Thymus (tissue), 11 donors: ENCODE data around the gene MAJIN. TPM values are rescaled to one million over a fixed set of nuclear protein-coding genes. Genes with fewer than 3 reads are reported as not detected.

Experiments
- DNase-seq, 9 donors: peaks; one replicate each; pipeline ENCODE4 v3.0.0-alpha.2; 2013; ENCODE audit warnings: low spot score in 9 of 9, low read depth in 6 of 9, missing footprints in 1 of 9
- H3K27ac ChIP-seq, 2 donors: one replicate each; pipeline ENCODE4 v1.5.1; 2013; ENCODE audit warnings: control low read depth in 1 of 2, low read depth in 1 of 2, low read length in 1 of 2, mild to moderate bottlenecking in 1 of 2, moderate library complexity in 1 of 2
- H3K27me3 ChIP-seq, 2 donors: one replicate each; pipeline ENCODE4 v1.5.1; 2013; ENCODE audit warnings: low read length in 1 of 2; ENCODE audit not compliant: control insufficient read depth in 2 of 2, insufficient read depth in 1 of 2
- H3K36me3 ChIP-seq, 2 donors: one replicate each; pipeline ENCODE4 v1.5.1; 2013; ENCODE audit warnings: low read length in 1 of 2, mild to moderate bottlenecking in 1 of 2, moderate library complexity in 1 of 2; ENCODE audit not compliant: control insufficient read depth in 2 of 2, insufficient read depth in 2 of 2
- H3K4me1 ChIP-seq, 2 donors: one replicate each; pipeline ENCODE4 v1.5.1; 2013; ENCODE audit warnings: low read length in 2 of 2; ENCODE audit not compliant: control insufficient read depth in 2 of 2, insufficient read depth in 2 of 2
- H3K4me3 ChIP-seq, 2 donors: one replicate each; pipeline ENCODE4 v1.5.1; 2013; ENCODE audit warnings: low read length in 2 of 2, control low read depth in 1 of 2, mild to moderate bottlenecking in 1 of 2
- H3K9me3 ChIP-seq, 2 donors: one replicate each; pipeline ENCODE4 v1.5.1; 2013; ENCODE audit warnings: low read length in 1 of 2, mild to moderate bottlenecking in 1 of 2; ENCODE audit not compliant: control insufficient read depth in 2 of 2, insufficient read depth in 1 of 2
- WGBS: extraction: QIAGEN DNeasy Blood & Tissue Kit; methylation state at CpG from one replicate; pipeline ENCODE4 v1.1.7; 2013; 5-methylcytosine and 5-hydroxymethylcytosine counted together
- polyA plus RNA-seq: library from polyadenylated mRNA; stranded (reverse); fragments of 200-250 nt; gene quantifications from one replicate; pipeline ENCODE4 v1.2.3, GENCODE V29; 2013
- total RNA-seq: library from RNA; stranded (reverse); fragments of 120-200 nt; gene quantifications from one replicate; pipeline ENCODE4 v1.2.4, GENCODE V29; 2013
- donor health status: healthy.

The MAJIN gene
- total and polyA plus RNA-seq, 2 donors = 0.14 to 0.50 TPM

GRCh38 chr11:64936539-64936938, 35.4 kb downstream of the MAJIN start:
- WGBS = 93% methylated on average over 4 of the region's 4 CpGs
- H3K27ac ChIP-seq = no peak overlapping the region
- peaks cover 0 to 12% of the 10 kb centered on the region in 2 donors for H3K27me3 ChIP-seq

GRCh38 chr11:64935359-64936081, 36.4 kb downstream of the MAJIN start, which contains the start of gene GPHA2:
Gene GPHA2, minus strand, starts transcription at chr11:64935893. Its CDS starts 433 bp downstream, at chr11:64935460.
- no peak within 1 kb of the TSS for H3K4me3 ChIP-seq
- no peaks in the 10 kb centered on the region for H3K4me1 ChIP-seq
- 92% methylated on average over 14 of the region's 14 CpGs for WGBS
- H3K27me3 ChIP-seq = peaks cover 0 to 10% of the 10 kb centered on the region in 2 donors
- no peaks in the 10 kb centered on the region for H3K9me3 ChIP-seq
- peaks cover 23 to 29% of the 10 kb centered on the region in 2 donors for H3K36me3 ChIP-seq
- no peak within 1 kb of the TSS for H3K27ac ChIP-seq
- DNase-seq = no peak

More at GRCh38 chr11:64936539-64936938, 35.4 kb downstream of the MAJIN start:
- no peaks in the 10 kb centered on the region for H3K9me3 ChIP-seq
- no peaks in the 10 kb centered on the region for H3K4me1 ChIP-seq
- no peak overlapping the region for H3K4me3 ChIP-seq
- peaks cover 13 to 21% of the 10 kb centered on the region in 2 donors for H3K36me3 ChIP-seq
- no peak for DNase-seq

GRCh38 chr11:64934682-64935358, 37.1 kb downstream of the MAJIN start:
- no peak overlapping the region for H3K27ac ChIP-seq
- H3K4me1 ChIP-seq = no peaks in the 10 kb centered on the region
- H3K36me3 ChIP-seq = peaks cover 27 to 34% of the 10 kb centered on the region in 2 donors
- no peaks in the 10 kb centered on the region for H3K9me3 ChIP-seq
- peaks cover 0 to 10% of the 10 kb centered on the region in 2 donors for H3K27me3 ChIP-seq
- H3K4me3 ChIP-seq = no peak overlapping the region
- DNase-seq = no peak
- 92% methylated on average over 27 of the region's 27 CpGs for WGBS

- Histone ChIP-seq H3K27me3 (peaks cover 0 to 7% of the 10 kb centered on the region in 2 donors), H3K9me3 (no peaks in the 10 kb centered on the region), H3K4me3 (no peak overlapping the region), H3K36me3 (peaks cover 27 to 34% of the 10 kb centered on the region in 2 donors), H3K4me1 (no peaks in the 10 kb centered on the region), H3K27ac (no peak overlapping the region)
- no peak for DNase-seq
- 94% methylated on average over 10 of the region's 10 CpGs for WGBS
Observed at GRCh38 chr11:64933935-64934681, 37.8 kb downstream of the MAJIN start.

GRCh38 chr11:64933213-64933934, 38.5 kb downstream of the MAJIN start:
- no peak overlapping the region for H3K27ac ChIP-seq
- peaks cover 27 to 36% of the 10 kb centered on the region in 2 donors for H3K36me3 ChIP-seq
- no peak for DNase-seq
- no peak overlapping the region for H3K4me3 ChIP-seq
- H3K9me3 ChIP-seq = no peaks in the 10 kb centered on the region
- no peaks in the 10 kb centered on the region for H3K4me1 ChIP-seq
- peaks cover 0 to 6% of the 10 kb centered on the region in 2 donors for H3K27me3 ChIP-seq
- WGBS = 97% methylated on average over 12 of the region's 12 CpGs

GRCh38 chr11:64932324-64932723, 39.6 kb downstream of the MAJIN start:
- DNase-seq = no peak
- H3K4me1 ChIP-seq = no peaks in the 10 kb centered on the region
- 97% methylated on average over 5 of the region's 5 CpGs for WGBS
- H3K9me3 ChIP-seq = no peaks in the 10 kb centered on the region
- peaks cover 27 to 42% of the 10 kb centered on the region in 2 donors for H3K36me3 ChIP-seq
- H3K27me3 ChIP-seq = peaks cover 0 to under 1% of the 10 kb centered on the region in 2 donors
- H3K4me3 ChIP-seq = no peak overlapping the region
- no peak overlapping the region for H3K27ac ChIP-seq

GRCh38 chr11:64931290-64931689, 40.6 kb downstream of the MAJIN start:
- H3K4me3 ChIP-seq = no peak overlapping the region
- H3K4me1 ChIP-seq = no peaks in the 10 kb centered on the region
- H3K36me3 ChIP-seq = peaks cover 27 to 42% of the 10 kb centered on the region in 2 donors
- no peak overlapping the region for H3K27ac ChIP-seq
- H3K9me3 ChIP-seq = no peaks in the 10 kb centered on the region
- 98% methylated on average over 7 of the region's 7 CpGs for WGBS
- H3K27me3 ChIP-seq = no peaks in the 10 kb centered on the region
- no peak for DNase-seq

- no peak for DNase-seq
- Histone ChIP-seq H3K27me3 (peaks cover 0 to 3% of the 10 kb centered on the region in 2 donors), H3K4me3 (no peak overlapping the region), H3K36me3 (peaks cover 27 to 45% of the 10 kb centered on the region in 2 donors), H3K9me3 (no peaks in the 10 kb centered on the region), H3K4me1 (peaks cover 1 to 2% of the 10 kb centered on the region in 2 donors), H3K27ac (no peak overlapping the region)
- WGBS = 97% methylated on average over 6 of the region's 6 CpGs
Observed at GRCh38 chr11:64930340-64930739, 41.6 kb downstream of the MAJIN start.
